Measurements from ENCODE around the gene PDCD1LG2.
A peak's percentile ranks its signal among the peaks of the same experiment; 100 is the strongest.

Gene PDCD1LG2

DNA sequence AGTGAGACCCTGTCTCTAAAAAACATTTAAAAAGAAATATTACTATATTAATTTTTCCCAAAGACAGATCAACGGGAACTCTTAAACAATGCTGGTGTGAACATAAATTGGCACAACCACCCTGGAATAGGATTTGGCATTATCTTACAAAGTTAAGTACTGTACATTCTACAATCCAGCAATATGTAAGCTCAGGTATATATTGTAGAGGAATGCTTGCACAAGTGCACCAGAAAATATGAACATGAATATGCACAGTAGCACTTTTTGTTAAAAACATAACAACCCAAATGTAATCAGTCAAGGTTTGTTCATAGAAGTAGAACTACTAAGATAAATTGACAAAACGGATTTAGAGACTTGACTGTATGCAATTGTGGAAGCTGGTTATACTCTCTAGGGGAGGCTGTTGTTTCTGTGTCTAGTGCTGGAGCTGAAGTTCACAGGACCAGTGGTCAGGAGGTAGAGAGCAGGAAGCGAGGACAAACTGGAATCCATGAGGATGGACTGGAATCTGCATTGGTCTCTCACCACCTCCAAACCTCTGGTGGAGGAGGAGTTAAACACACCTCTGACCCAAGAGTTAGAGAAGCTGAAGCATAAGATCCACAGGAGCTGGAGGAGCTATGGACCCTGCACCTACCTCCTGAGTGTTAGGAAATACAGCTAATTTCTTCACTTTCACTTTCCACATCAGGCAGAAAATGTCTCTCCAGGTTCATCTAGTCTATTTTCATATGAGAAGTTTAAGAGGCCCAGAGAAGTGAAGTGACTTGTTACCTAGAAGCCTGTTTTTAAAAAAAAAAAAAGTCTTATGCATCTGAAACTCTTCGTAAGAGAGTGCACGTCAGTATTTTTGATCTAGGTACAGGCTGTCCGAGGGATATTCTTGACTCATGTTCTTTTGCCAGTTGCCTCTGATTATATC lies 98.2 kb downstream of the PDCD1LG2 start:
- Histone ChIP-seq H3K4me3 (ENCODE audit: low read depth in 1 of 5, low read length in 5 of 5) (peak overlapping the region; percentile 42 to 76 (median 63)), H3K4me1 (ENCODE audit: control insufficient read depth in 5 of 5, insufficient read depth in 5 of 5, low read length in 5 of 5) (peaks cover 6 to 30% (median 24%) of the 10 kb centered on the region in 5 donors), H3K27ac (ENCODE audit: low read depth, low read length) (peak overlapping the region; percentile 61), H3K9me3 (ENCODE audit: control insufficient read depth in 5 of 5, low read length in 5 of 5) (no peaks in the 10 kb centered on the region), H3K36me3 (ENCODE audit: control insufficient read depth in 5 of 5, insufficient read depth in 5 of 5, low read length in 5 of 5) (no peaks in the 10 kb centered on the region), H3K9ac (ENCODE audit: low read length in 5 of 5) (peak overlapping the region; percentile 40 to 74 (median 62)), H3K27me3 (ENCODE audit: control insufficient read depth in 5 of 5, insufficient read depth in 4 of 5, low read length in 5 of 5) (no peaks in the 10 kb centered on the region)

DNA sequence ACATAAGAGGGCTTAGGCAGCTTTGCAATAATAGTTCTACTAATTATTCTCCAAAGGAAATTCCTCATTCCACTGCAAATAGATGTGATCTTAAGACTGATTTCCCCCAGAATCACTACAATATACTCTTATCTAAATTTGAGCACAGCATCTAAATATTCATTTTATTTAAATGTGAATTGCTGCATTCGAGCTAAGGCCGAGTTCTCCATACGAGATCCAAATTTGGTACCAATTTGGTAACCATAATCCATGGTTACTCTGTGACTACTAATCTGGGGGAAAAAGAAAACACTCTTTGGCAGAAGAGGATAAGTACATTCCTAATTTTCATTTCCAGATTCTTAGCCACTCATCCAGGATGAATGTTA lies 98.9 kb downstream of the PDCD1LG2 start:
- Histone ChIP-seq H3K9ac (ENCODE audit: low read length in 5 of 5) (peak overlapping the region in 4 of 5 donors; percentile 40 to 74 (median 56)), H3K36me3 (ENCODE audit: control insufficient read depth in 5 of 5, insufficient read depth in 5 of 5, low read length in 5 of 5) (no peaks in the 10 kb centered on the region), H3K4me1 (ENCODE audit: control insufficient read depth in 5 of 5, insufficient read depth in 5 of 5, low read length in 5 of 5) (peaks cover 6 to 30% (median 24%) of the 10 kb centered on the region in 5 donors), H3K9me3 (ENCODE audit: control insufficient read depth in 5 of 5, low read length in 5 of 5) (no peaks in the 10 kb centered on the region), H3K27me3 (ENCODE audit: control insufficient read depth in 5 of 5, insufficient read depth in 4 of 5, low read length in 5 of 5) (no peaks in the 10 kb centered on the region), H3K27ac (ENCODE audit: low read depth, low read length) (peak overlapping the region; percentile 61), H3K4me3 (ENCODE audit: low read depth in 1 of 5, low read length in 5 of 5) (peak overlapping the region; percentile 42 to 76 (median 63))

DNA sequence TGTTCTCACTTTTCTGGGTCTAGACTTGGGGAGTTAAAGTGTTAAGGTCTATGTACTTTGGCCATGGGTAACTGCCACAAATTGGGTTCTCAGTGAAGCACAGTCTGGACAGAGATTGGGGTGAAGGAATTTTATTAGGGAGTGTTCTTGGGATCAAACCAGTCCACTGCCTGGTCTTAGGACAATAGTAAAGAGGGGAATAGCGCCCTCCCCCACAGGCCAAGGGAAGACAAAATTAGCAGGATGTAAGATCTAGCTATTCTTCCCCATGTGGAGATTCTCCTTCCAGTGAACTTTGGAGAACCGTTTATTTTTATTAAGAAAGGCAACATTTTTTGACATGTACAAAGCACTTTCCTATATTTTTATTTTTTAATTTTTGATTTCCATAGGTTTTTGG lies 100.2 kb downstream of the PDCD1LG2 start:
- H3K27ac ChIP-seq (ENCODE audit: low read depth, low read length) = no peak overlapping the region
- H3K36me3 ChIP-seq (ENCODE audit: control insufficient read depth in 5 of 5, insufficient read depth in 5 of 5, low read length in 5 of 5) = no peaks in the 10 kb centered on the region
- peaks cover 6 to 30% (median 24%) of the 10 kb centered on the region in 5 donors for H3K4me1 ChIP-seq (ENCODE audit: control insufficient read depth in 5 of 5, insufficient read depth in 5 of 5, low read length in 5 of 5)
- no peak overlapping the region for H3K9ac ChIP-seq (ENCODE audit: low read length in 5 of 5)
- no peak overlapping the region for H3K4me3 ChIP-seq (ENCODE audit: low read depth in 1 of 5, low read length in 5 of 5)
- no peaks in the 10 kb centered on the region for H3K9me3 ChIP-seq (ENCODE audit: control insufficient read depth in 5 of 5, low read length in 5 of 5)
- H3K27me3 ChIP-seq (ENCODE audit: control insufficient read depth in 5 of 5, insufficient read depth in 4 of 5, low read length in 5 of 5) = no peaks in the 10 kb centered on the region

DNA sequence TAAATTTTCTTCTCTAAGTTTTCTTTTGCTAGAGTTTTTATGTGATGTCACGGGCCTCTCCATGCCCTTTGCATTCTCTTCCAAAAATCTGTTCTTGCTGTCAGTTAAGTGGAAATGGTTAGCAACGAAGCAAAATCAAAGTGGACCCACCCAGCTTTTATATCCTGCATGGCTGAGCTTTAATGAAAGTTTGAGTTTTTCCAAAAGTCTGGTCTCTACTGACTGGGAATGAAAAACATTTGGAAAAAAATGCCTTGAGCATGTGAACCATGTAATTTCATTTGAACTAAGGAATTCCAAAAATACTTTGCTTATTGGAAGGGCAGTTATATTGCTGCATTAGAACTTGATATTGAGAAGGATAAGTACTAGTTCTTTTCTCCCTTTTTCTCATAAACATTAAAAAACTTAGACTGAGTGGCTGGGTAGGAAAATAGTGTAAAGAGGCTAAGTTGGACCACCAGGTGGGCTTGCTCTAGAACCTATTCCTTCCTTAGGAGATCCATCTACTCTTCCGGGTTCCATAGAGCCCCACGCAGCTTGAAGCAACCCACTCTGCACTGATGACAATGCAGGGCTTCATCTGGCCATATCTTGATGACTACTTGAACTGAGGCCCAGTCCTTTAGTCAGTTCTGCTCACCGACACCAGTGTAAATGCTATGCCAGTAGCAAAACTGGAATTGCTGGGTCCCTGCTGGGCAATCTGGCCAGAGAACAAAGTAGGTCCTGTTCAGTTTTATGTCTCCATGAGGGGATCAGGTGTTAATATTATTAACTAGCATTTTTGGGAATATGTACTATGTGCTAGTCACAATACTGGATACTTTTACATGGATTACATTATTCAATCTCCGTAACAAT lies 101.2 kb downstream of the PDCD1LG2 start:
- no peak overlapping the region for H3K9ac ChIP-seq (ENCODE audit: low read length in 5 of 5)
- H3K36me3 ChIP-seq (ENCODE audit: control insufficient read depth in 5 of 5, insufficient read depth in 5 of 5, low read length in 5 of 5) = no peaks in the 10 kb centered on the region
- H3K4me3 ChIP-seq (ENCODE audit: low read depth in 1 of 5, low read length in 5 of 5) = no peak overlapping the region
- no peaks in the 10 kb centered on the region for H3K27me3 ChIP-seq (ENCODE audit: control insufficient read depth in 5 of 5, insufficient read depth in 4 of 5, low read length in 5 of 5)
- peaks cover 6 to 30% (median 24%) of the 10 kb centered on the region in 5 donors for H3K4me1 ChIP-seq (ENCODE audit: control insufficient read depth in 5 of 5, insufficient read depth in 5 of 5, low read length in 5 of 5)
- H3K27ac ChIP-seq (ENCODE audit: low read depth, low read length) = peak overlapping the region; percentile 65
- H3K9me3 ChIP-seq (ENCODE audit: control insufficient read depth in 5 of 5, low read length in 5 of 5) = no peaks in the 10 kb centered on the region

DNA sequence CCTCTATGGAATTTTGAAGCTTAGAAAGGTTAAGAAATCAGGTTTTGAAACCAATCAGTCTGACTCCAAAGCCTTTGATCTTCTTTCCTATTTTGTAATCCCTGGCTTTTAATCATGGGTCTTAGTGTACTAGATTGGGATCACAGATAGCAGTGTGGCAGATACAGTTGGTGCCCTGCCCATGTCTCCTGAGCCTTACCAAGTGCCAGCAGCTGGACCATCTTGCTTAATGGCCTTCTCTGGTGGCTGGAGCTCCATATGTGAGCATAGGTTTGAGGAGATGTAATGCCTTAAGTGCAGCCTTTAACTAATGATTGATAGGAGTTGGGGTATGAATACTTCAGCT lies 101.8 kb downstream of the PDCD1LG2 start:
- Histone ChIP-seq H3K36me3 (ENCODE audit: control insufficient read depth in 5 of 5, insufficient read depth in 5 of 5, low read length in 5 of 5) (no peaks in the 10 kb centered on the region), H3K9me3 (ENCODE audit: control insufficient read depth in 5 of 5, low read length in 5 of 5) (no peaks in the 10 kb centered on the region), H3K9ac (ENCODE audit: low read length in 5 of 5) (no peak overlapping the region), H3K27ac (ENCODE audit: low read depth, low read length) (peak overlapping the region; percentile 65), H3K4me3 (ENCODE audit: low read depth in 1 of 5, low read length in 5 of 5) (no peak overlapping the region), H3K27me3 (ENCODE audit: control insufficient read depth in 5 of 5, insufficient read depth in 4 of 5, low read length in 5 of 5) (no peaks in the 10 kb centered on the region), H3K4me1 (ENCODE audit: control insufficient read depth in 5 of 5, insufficient read depth in 5 of 5, low read length in 5 of 5) (peaks cover 6 to 30% (median 24%) of the 10 kb centered on the region in 5 donors)

DNA sequence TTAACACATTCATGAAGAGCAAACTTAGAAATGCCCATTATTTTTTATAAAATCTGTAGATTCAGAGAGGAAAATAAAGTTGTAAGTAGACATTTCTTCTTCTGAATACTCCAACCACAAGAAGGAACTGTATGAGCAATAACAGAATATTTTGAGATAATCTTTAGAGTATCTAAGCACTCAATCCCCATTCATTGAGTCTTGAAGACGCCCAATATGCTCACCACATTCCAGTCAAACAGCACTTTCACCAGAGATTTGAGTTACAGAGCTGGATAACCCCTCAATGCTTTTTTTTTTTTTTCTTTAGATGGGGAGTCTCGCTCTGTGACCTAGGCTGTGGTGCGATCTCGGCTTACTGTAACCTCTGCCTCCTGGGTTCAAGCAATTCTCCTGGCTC lies 103.9 kb downstream of the PDCD1LG2 start:
- no peaks in the 10 kb centered on the region for H3K27me3 ChIP-seq (ENCODE audit: control insufficient read depth in 5 of 5, insufficient read depth in 4 of 5, low read length in 5 of 5)
- no peak overlapping the region for H3K9ac ChIP-seq (ENCODE audit: low read length in 5 of 5)
- no peak overlapping the region for H3K4me3 ChIP-seq (ENCODE audit: low read depth in 1 of 5, low read length in 5 of 5)
- no peaks in the 10 kb centered on the region for H3K9me3 ChIP-seq (ENCODE audit: control insufficient read depth in 5 of 5, low read length in 5 of 5)
- H3K4me1 ChIP-seq (ENCODE audit: control insufficient read depth in 5 of 5, insufficient read depth in 5 of 5, low read length in 5 of 5) = peaks cover 3 to 21% (median 16%) of the 10 kb centered on the region in 5 donors
- H3K36me3 ChIP-seq (ENCODE audit: control insufficient read depth in 5 of 5, insufficient read depth in 5 of 5, low read length in 5 of 5) = no peaks in the 10 kb centered on the region
- H3K27ac ChIP-seq (ENCODE audit: low read depth, low read length) = no peak overlapping the region

DNA sequence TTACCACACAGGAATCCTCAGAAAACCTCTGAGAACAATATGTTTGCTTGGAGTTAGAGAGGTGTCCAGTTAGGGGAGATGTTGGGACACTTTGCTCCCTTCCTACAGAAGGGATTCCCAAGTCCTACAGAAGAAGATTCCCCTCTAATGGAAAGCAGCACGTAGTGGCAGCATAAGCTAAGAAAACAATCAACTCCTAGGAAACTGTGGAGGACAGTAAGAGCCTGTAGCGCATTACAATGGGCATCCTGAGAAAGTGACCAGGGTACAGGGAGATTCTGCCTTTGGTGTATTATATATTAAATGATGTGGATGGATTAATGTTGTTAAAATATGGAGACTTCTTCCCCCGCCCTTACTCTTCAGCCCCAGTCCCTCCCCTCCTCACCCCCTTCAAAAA lies 104.7 kb downstream of the PDCD1LG2 start:
- Histone ChIP-seq H3K9me3 (ENCODE audit: control insufficient read depth in 5 of 5, low read length in 5 of 5) (no peaks in the 10 kb centered on the region), H3K4me1 (ENCODE audit: control insufficient read depth in 5 of 5, insufficient read depth in 5 of 5, low read length in 5 of 5) (peaks cover 3 to 19% (median 15%) of the 10 kb centered on the region in 5 donors), H3K9ac (ENCODE audit: low read length in 5 of 5) (no peak overlapping the region)

DNA sequence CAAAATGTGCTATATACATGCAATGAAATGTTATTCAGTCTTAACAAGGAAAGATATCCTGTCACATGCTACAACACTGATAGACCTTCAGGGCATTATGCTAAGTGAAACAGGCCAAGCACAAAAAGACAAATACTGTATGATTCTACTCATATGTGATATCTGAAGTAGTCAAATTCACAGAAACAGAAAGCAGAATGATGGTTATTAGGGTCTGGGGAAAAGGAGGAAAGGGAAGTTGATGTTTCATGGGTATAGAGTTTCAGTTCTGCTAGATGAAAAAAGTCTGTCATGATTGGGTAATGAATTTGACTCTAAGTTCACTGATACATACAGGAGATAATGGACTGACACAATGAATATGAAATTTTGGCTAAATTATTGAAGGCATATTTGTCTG lies 107.4 kb downstream of the PDCD1LG2 start:
- Histone ChIP-seq H3K4me3 (ENCODE audit: low read depth in 1 of 5, low read length in 5 of 5) (no peak overlapping the region), H3K9me3 (ENCODE audit: control insufficient read depth in 5 of 5, low read length in 5 of 5) (no peaks in the 10 kb centered on the region), H3K9ac (ENCODE audit: low read length in 5 of 5) (no peak overlapping the region), H3K27ac (ENCODE audit: low read depth, low read length) (no peak overlapping the region), H3K36me3 (ENCODE audit: control insufficient read depth in 5 of 5, insufficient read depth in 5 of 5, low read length in 5 of 5) (no peaks in the 10 kb centered on the region), H3K4me1 (ENCODE audit: control insufficient read depth in 5 of 5, insufficient read depth in 5 of 5, low read length in 5 of 5) (peaks cover 0 to 14% (median 6%) of the 10 kb centered on the region in 5 donors), H3K27me3 (ENCODE audit: control insufficient read depth in 5 of 5, insufficient read depth in 4 of 5, low read length in 5 of 5) (no peaks in the 10 kb centered on the region)

More for the DNA sequence above, 104.7 kb downstream of the PDCD1LG2 start:
- Histone ChIP-seq H3K4me3 (ENCODE audit: low read depth in 1 of 5, low read length in 5 of 5) (no peak overlapping the region), H3K27ac (ENCODE audit: low read depth, low read length) (no peak overlapping the region), H3K27me3 (ENCODE audit: control insufficient read depth in 5 of 5, insufficient read depth in 4 of 5, low read length in 5 of 5) (no peaks in the 10 kb centered on the region), H3K36me3 (ENCODE audit: control insufficient read depth in 5 of 5, insufficient read depth in 5 of 5, low read length in 5 of 5) (no peaks in the 10 kb centered on the region)

DNA sequence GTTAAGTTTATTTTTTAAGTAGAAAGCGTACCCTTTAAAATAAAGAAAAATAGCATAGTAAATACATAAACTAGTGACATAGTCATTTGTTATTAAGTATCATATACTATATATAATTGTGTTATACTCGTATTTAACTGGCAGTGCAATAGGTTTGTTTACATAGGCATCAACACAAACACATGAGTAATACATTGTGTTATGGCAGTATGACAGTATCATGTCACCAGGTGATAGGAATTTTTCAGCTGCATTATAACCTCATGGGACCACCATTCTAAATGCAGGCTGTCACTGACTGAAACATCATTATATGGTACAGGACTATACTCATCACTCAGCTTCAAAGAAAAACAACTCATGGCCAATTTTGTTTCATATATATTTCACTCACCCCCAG lies 110.2 kb downstream of the PDCD1LG2 start:
- H3K9me3 ChIP-seq (ENCODE audit: control insufficient read depth in 5 of 5, low read length in 5 of 5) = no peaks in the 10 kb centered on the region
- H3K36me3 ChIP-seq (ENCODE audit: control insufficient read depth in 5 of 5, insufficient read depth in 5 of 5, low read length in 5 of 5) = no peaks in the 10 kb centered on the region
- no peak overlapping the region for H3K9ac ChIP-seq (ENCODE audit: low read length in 5 of 5)
- no peak overlapping the region for H3K4me3 ChIP-seq (ENCODE audit: low read depth in 1 of 5, low read length in 5 of 5)
- H3K27me3 ChIP-seq (ENCODE audit: control insufficient read depth in 5 of 5, insufficient read depth in 4 of 5, low read length in 5 of 5) = no peaks in the 10 kb centered on the region
- H3K27ac ChIP-seq (ENCODE audit: low read depth, low read length) = no peak overlapping the region
- H3K4me1 ChIP-seq (ENCODE audit: control insufficient read depth in 5 of 5, insufficient read depth in 5 of 5, low read length in 5 of 5) = peaks cover 0 to 22% (median 8%) of the 10 kb centered on the region in 5 donors

Data from subcutaneous abdominal adipose tissue (tissue), 5 donors.